Dedifferentiated amniotic fluid mesenchymal stem cell (primary cell): ENCODE measurements around the gene RTEL1.
"Not testable (repeated sequence)": the region's sequence is repeated elsewhere in the genome, so short reads cannot be mapped to it uniquely, and the experiment has no call there.

Source experiments
- DNase-seq: peaks from one replicate; pipeline ENCODE4 v3.0.0-alpha.2; 2016; ENCODE audit errors: extremely low spot score

RTEL1 gene

GRCh38 chr20:63708301-63709148, 50.4 kb downstream of the RTEL1 start:
- no peak for DNase-seq

- DNase-seq: no peak
Observed at GRCh38 chr20:63709149-63709527, 51.0 kb downstream of the RTEL1 start.

GRCh38 chr20:63711085-63711645, 53.1 kb downstream of the RTEL1 start:
- no peak for DNase-seq

- DNase-seq: no peak
Observed at GRCh38 chr20:63712191-63712590, 54.1 kb downstream of the RTEL1 start.

GRCh38 chr20:63714858-63715257, 56.7 kb downstream of the RTEL1 start:
- no peak for DNase-seq

- no peak for DNase-seq
Observed at GRCh38 chr20:63718996-63719395, 60.9 kb downstream of the RTEL1 start.

- DNase-seq: not testable (repeated sequence)
Observed at GRCh38 chr20:63722967-63723622, 65.0 kb downstream of the RTEL1 start.

GRCh38 chr20:63730189-63730733, 72.1 kb downstream of the RTEL1 start:
- not testable (repeated sequence) for DNase-seq

GRCh38 chr20:63731410-63731809, 73.3 kb downstream of the RTEL1 start:
- DNase-seq: no peak

GRCh38 chr20:63732118-63733095, 74.3 kb downstream of the RTEL1 start:
- no peak for DNase-seq

GRCh38 chr20:63733117-63733516, 75.0 kb downstream of the RTEL1 start:
- no peak for DNase-seq

GRCh38 chr20:63733579-63734081, 75.5 kb downstream of the RTEL1 start:
- DNase-seq: no peak

GRCh38 chr20:63734111-63734945, 76.2 kb downstream of the RTEL1 start:
- no peak for DNase-seq

- DNase-seq: no peak
Observed at GRCh38 chr20:63734946-63735858, 77.1 kb downstream of the RTEL1 start.

GRCh38 chr20:63735859-63736718, 78.0 kb downstream of the RTEL1 start, which contains the start of gene LIME1:
TSS of gene LIME1 (plus strand) at chr20:63736664. CDS start at chr20:63737550, 886 bp downstream.
- DNase-seq: no peak

- DNase-seq: no peak
Observed at GRCh38 chr20:63736893-63737694, 79.0 kb downstream of the RTEL1 start.

GRCh38 chr20:63737695-63737944, 79.5 kb downstream of the RTEL1 start:
- no peak for DNase-seq
